NK-92 (cell line): Measurements from ENCODE around the gene TMEM51.
"Not testable (repeated sequence)": the region's sequence is repeated elsewhere in the genome, so short reads cannot be mapped to it uniquely, and the experiment has no call there.

Source experiments
- DNase-seq: peaks from one replicate; lab custom pipeline; 2025; ENCODE audit not compliant: unreplicated experiment; lab: John Stamatoyannopoulos, UW

Gene TMEM51

DNA sequence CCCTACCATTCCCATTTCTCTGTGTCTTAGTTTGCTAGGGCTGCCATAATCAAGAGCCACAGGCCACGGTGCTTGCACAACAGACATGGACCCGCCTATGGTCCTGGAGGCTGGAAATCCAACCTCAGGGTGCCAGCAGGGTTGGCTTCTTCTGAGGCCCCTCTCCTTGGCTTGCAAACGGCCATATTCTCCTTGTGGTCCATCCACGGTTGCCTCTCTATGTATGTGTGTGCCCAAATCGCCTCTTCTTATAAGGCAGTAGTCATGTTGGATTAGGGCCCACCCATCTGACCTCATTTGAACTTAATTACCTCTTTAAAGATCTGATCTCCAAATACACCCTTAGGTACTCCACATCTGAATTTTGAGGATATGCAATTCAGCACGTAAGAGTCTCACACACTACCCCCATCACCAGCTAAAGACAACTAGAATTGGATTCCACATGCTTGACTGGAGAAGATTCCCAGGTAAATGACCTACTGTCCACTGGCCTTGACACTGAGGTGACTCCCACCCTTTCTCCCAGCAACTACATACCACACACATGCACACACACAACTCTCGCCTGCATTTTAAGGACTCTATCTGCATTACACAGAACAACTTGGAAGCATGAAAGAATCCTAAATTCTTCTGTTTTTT, 28.3 kb upstream of the TMEM51 start:
- DNase-seq = no peak

DNA sequence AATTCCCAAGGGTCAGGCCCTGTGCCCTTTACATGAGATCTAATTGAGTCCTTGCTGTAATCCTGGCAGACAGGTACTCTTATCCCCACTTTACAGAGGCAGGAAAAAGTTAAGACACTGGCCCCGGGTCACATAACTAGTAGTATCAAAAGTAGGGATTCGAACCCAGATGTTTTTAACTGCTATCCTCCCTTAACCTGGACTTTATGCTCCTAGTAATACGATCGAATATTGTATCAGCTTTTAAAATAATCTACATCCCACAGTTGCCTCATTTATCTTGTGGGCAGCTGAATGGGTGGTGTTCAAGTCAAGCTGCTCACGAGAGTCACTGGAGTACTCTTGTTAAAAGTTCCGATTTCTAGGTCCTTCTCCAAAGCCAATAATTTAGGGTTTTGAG, 25.5 kb upstream of the TMEM51 start:
- DNase-seq = no peak

GRCh38 chr1:15128520-15129313, 24.8 kb upstream of the TMEM51 start:
- DNase-seq = no peak

DNA sequence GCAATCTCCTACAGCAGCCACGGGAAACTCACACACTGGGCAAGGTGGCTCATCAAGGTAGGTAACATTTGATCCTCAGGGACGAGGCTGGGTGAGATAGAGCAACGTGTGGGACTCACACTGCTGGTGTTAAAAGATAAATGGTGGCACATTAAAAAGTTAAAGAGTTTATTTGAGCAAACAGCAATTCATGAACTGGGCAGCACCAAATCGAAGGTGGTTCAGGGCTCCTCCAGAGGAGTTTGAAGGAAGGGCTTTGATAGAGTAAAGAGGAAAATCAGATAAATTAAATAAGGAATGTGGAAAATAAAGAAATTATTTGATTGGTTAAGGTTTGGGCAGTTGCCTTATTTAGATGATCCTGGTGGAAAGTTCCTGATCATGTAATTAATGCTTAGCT, 23.6 kb upstream of the TMEM51 start:
- DNase-seq = no peak

GRCh38 chr1:15130607-15131006, 22.9 kb upstream of the TMEM51 start:
- no peak for DNase-seq

GRCh38 chr1:15132965-15133364, 20.6 kb upstream of the TMEM51 start:
- no peak for DNase-seq

- DNase-seq = no peak
These were observed 19.3 kb upstream of the TMEM51 start for GRCh38 chr1:15134285-15134684.

GRCh38 chr1:15135604-15136003, 17.9 kb upstream of the TMEM51 start:
- DNase-seq = not testable (repeated sequence)

GRCh38 chr1:15137809-15138208, 15.7 kb upstream of the TMEM51 start:
- no peak for DNase-seq

DNA sequence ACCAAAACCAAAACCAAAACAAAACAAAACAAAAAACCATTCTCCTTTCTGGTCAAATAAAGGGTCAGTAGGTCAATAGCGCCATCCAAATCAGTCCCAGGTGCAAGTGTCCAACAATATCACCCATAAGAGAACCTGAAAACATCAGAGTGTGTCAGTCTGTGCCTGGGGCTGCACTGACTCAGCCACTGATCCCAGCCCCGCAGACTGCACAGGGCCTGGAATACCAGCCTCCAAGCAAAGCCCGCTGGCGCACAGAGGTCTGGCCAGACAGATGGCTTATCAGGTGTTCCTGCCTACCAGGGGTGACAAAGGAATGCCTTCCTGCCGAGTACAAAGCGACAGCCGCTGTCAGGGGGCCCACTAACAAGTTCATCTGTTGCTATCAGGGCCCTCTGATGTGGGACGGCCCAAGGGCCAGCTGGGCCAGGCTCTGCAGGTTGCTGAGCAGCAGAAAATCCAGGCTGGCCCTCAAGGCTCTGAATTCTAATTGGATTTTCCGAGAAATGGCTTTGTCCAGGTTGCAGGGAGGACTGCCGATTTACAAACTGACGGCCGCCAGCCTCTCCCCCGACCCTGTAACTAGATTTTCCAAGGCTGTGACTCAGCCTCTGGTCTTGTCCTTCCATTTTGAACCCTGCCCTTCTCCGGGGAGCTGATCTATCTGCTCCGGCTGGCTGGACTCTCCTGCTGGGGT, 13.7 kb upstream of the TMEM51 start:
- DNase-seq = no peak

GRCh38 chr1:15141935-15142539, 11.5 kb upstream of the TMEM51 start:
- no peak for DNase-seq

- DNase-seq = no peak
These were observed 8.2 kb upstream of the TMEM51 start for GRCh38 chr1:15145327-15145726.

DNA sequence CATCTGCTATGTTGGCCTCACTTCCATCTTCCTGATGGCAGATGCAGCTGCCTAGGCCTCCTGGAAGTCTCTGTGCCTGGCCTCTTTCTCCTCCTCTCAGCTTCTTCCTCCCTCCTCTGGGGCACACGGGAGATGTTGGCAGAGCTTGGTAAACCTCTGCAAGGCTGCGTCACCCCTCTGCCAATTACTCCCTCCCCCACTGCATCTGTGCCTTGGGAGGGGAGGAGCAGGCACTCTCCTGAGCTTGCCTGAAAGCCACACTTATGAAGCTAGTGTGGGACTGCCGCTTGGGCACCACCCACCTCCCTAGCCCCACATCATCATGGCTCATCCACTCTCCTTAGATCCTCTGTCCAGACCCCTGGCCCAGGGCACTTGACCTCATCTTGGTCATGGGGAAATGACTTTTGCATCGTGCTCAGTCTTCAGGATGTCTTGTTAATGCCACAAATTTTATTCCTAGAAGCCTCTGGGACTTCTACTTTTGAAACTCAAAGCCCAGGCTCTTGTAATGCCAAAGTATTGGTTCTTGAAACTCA, 7.3 kb upstream of the TMEM51 start:
- no peak for DNase-seq

GRCh38 chr1:15146971-15147376, 6.6 kb upstream of the TMEM51 start:
- no peak for DNase-seq

- no peak for DNase-seq
These were observed 5.5 kb upstream of the TMEM51 start for GRCh38 chr1:15148004-15148403.

- DNase-seq = no peak
These were observed 5.1 kb upstream of the TMEM51 start for GRCh38 chr1:15148475-15148874.

GRCh38 chr1:15148941-15149340, 4.6 kb upstream of the TMEM51 start:
- DNase-seq = no peak

- DNase-seq = no peak
These were observed 3.2 kb upstream of the TMEM51 start for GRCh38 chr1:15150376-15150775.

DNA sequence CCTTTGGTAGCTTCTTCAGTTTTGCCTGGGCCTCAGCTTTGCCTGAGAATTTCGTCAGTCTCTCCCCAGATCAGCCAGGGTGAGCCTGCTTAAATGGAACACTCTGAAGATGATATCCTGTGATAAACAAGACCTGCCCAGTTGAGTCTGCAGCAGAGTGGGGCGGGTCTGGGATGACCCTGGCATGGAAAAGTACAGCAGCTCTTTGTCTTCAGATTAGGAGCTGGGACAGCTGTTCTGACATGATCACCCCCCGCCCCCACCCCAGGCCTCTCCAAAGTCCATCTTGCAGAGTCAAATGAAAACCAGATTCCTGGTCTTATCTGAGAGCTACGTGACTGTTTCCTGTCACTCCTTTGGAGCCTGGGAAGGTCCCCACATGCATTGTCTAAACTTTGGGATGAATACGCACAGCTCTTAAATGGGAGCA, 2.2 kb upstream of the TMEM51 start:
- no peak for DNase-seq

DNA sequence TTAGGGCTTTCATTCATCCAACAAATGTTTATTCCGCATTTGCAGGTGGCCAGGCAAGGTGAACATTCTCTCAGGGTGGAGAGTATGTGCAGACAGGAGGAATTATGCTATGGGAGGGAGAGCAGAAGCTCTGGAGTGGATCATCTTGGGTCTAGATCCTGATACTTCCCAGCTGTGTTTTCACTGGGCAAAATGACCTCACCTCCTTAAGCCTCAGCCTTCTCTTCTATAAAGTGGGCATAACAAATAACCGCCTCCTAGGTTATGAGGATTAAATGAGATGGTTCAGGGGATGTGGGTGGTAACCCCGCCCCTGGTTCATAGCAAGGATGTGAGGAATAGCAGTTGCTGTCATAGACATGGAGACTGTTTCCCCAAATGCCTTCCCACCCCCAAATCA, 1.7 kb upstream of the TMEM51 start:
- DNase-seq = no peak
